ENCODE results near the gene PET100.

DNA sequence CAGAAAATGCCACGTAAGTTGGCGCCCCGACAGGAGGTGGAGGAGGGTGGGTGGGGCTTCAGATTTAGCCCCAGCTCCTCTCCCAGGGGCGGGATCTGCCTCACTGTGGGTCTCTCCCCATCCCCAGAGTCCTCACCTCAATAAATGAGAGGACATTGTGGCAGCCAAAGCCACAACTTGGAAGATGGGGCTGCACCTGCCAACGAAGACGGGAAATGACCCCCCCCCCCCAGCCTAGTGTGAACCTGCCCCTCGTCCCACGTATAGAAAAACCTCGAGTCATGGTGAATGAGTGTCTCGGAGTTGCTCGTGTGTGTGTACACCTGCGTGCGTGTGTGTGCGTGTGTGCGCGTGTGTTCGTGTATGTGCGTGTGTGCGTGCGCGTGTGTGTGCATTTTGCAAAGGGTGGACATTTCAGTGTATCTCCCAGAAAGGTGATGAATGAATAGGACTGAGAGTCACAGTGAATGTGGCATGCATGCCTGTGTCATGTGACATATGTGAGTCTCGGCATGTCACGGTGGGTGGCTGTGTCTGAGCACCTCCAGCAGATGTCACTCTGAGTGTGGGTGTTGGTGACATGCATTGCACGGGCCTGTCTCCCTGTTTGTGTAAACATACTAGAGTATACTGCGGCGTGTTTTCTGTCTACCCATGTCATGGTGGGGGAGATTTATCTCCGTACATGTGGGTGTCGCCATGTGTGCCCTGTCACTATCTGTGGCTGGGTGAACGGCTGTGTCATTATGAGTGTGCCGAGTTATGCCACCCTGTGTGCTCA is 49.6 kb downstream of the PET100 start:
- TF ChIP-seq CTCF (IDR thresholded peaks at IDR 0.05) (peak in 1 of 6 experiments; percentile 9), POLR2A (IDR thresholded peaks at IDR 0.05) (no peak)
